Prostate gland (tissue), 2 donors: ENCODE data around the gene COL13A1.

Experiments used
- POLR2AphosphoS5 ChIP-seq: sonication (generic); formaldehyde crosslinking; IDR thresholded peaks from one replicate; pipeline ENCODE4 v1.6.1; 2017; ENCODE audit warnings: antibody characterized with exemption
- TF ChIP-seq, protein P1 (sequence below), 4 experiments: fragments of 200-600 bp in 2 of 4; fragments of 450-650 bp in 2 of 4; sonication (generic) in 2 of 4; IDR thresholded peaks; 1 replicate in 3 of 4; 2 replicates in 1 of 4; pipeline ENCODE4 v1.5.1; 2016 to 2019; ENCODE audit warnings: antibody characterized with exemption in 4 of 4, mild to moderate bottlenecking in 2 of 4, moderate library complexity in 2 of 4

DNA sequence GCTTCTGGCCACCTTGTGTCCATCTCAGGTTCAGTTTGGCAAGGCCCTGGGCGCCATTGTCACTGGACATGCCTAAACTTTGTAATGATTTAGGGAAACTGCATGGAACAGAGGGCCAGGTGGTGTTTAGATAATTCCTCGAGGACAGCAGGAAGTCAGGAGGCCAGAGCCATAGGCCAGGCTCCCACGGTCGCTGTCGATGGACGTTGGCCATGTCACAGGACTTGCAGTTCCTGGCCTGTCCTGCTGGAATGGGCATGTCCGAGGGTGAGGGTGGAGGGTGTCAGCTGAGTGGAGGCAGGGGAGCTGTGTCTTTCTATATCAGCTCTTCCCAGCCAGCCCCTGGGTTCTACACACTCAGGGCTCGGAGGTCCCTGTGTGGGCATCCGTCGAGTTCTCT lies 143.1 kb downstream of the COL13A1 start:
- TF ChIP-seq, protein P1, sequence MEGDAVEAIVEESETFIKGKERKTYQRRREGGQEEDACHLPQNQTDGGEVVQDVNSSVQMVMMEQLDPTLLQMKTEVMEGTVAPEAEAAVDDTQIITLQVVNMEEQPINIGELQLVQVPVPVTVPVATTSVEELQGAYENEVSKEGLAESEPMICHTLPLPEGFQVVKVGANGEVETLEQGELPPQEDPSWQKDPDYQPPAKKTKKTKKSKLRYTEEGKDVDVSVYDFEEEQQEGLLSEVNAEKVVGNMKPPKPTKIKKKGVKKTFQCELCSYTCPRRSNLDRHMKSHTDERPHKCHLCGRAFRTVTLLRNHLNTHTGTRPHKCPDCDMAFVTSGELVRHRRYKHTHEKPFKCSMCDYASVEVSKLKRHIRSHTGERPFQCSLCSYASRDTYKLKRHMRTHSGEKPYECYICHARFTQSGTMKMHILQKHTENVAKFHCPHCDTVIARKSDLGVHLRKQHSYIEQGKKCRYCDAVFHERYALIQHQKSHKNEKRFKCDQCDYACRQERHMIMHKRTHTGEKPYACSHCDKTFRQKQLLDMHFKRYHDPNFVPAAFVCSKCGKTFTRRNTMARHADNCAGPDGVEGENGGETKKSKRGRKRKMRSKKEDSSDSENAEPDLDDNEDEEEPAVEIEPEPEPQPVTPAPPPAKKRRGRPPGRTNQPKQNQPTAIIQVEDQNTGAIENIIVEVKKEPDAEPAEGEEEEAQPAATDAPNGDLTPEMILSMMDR (IDR thresholded peaks at IDR 0.05) = no peak
- TF ChIP-seq POLR2AphosphoS5 = no peak
